Lower lobe of right lung (tissue), 2 donors: ENCODE measurements around the gene CD3G. TPM values are rescaled to one million over a fixed set of nuclear protein-coding genes. Genes with fewer than 3 reads are reported as not detected.

Experiments used
- ATAC-seq, 2 donors: fragments of 200-7000 bp; cut with Tn5 transposase; one replicate each; pipeline ENCODE4 v1.9.1; 2020 to 2022; ENCODE audit warnings: mild to moderate bottlenecking in 2 of 2, moderate library complexity in 2 of 2
- DNase-seq: peaks from one replicate; pipeline ENCODE4 v3.0.0-alpha.2; 2020
- H3K27ac ChIP-seq: fragments of 200-600 bp; one replicate; pipeline ENCODE4 v1.8.0; 2022
- H3K27me3 ChIP-seq: fragments of 200-600 bp; one replicate; pipeline ENCODE4 v1.8.0; 2022; ENCODE audit warnings: low read depth
- H3K36me3 ChIP-seq: fragments of 200-600 bp; one replicate; pipeline ENCODE4 v1.8.0; 2022; ENCODE audit warnings: mild to moderate bottlenecking
- H3K4me1 ChIP-seq: fragments of 200-600 bp; one replicate; pipeline ENCODE4 v1.8.0; 2022
- H3K4me3 ChIP-seq: fragments of 200-600 bp; one replicate; pipeline ENCODE4 v1.8.0; 2022; ENCODE audit warnings: mild to moderate bottlenecking
- H3K9me3 ChIP-seq: fragments of 200-600 bp; one replicate; pipeline ENCODE4 v1.8.0; 2022
- CTCF ChIP-seq: fragments of 200-600 bp; IDR thresholded peaks from one replicate; pipeline ENCODE4 v1.8.0; 2022; ENCODE audit warnings: antibody characterized with exemption, mild to moderate bottlenecking
- intact Hi-C: fragments of 100-400 bp; cut with DNase I; formaldehyde crosslinking; loops from one replicate; pipeline ENCODE4 v1.11.0; 2022
- total RNA-seq: library from RNA; stranded (reverse); fragmentation: NEBNext Ultra II Directional; extraction: Animal tissue kit (Norgen Biotek cat#: 25700); gene quantifications from one replicate; pipeline ENCODE4 v1.2.1, GENCODE V29; 2021
- donor health status: DM: no; HTN: yes; CAD: no; lungs with severe emphysema.

CD3G gene
- total RNA-seq, 1 donor from 2014 or later: 4.0 TPM

GRCh38 chr11:118379497-118379896 lies 35.4 kb downstream of the CD3G start:
- no peak for TF ChIP-seq CTCF
- no peak overlapping the region for H3K27ac ChIP-seq
- H3K27me3 ChIP-seq: no peaks in the 10 kb centered on the region
- ATAC-seq (no peak), DNase-seq (no peak)
- H3K9me3 ChIP-seq: no peaks in the 10 kb centered on the region
- peaks cover 98% of the 10 kb centered on the region for H3K36me3 ChIP-seq
- intact Hi-C loops: no loop called here
- no peaks in the 10 kb centered on the region for H3K4me1 ChIP-seq
- H3K4me3 ChIP-seq: no peak overlapping the region

GRCh38 chr11:118380571-118380970 lies 36.4 kb downstream of the CD3G start:
- no peaks in the 10 kb centered on the region for H3K27me3 ChIP-seq
- ATAC-seq (no peak), DNase-seq (no peak)
- no peaks in the 10 kb centered on the region for H3K9me3 ChIP-seq
- no peak overlapping the region for H3K4me3 ChIP-seq
- TF ChIP-seq CTCF: no peak
- H3K4me1 ChIP-seq: no peaks in the 10 kb centered on the region
- peaks cover 98% of the 10 kb centered on the region for H3K36me3 ChIP-seq
- intact Hi-C loops: loop anchor here (10.0 kb wide), 1 partner anchor 114 kb away; no protein-coding TSS in a partner anchor
- no peak overlapping the region for H3K27ac ChIP-seq

- Histone ChIP-seq H3K27ac (no peak overlapping the region), H3K4me1 (no peaks in the 10 kb centered on the region), H3K36me3 (peaks cover 98% of the 10 kb centered on the region), H3K9me3 (no peaks in the 10 kb centered on the region), H3K4me3 (no peak overlapping the region), H3K27me3 (no peaks in the 10 kb centered on the region)
- DNase-seq (no peak), ATAC-seq (no peak)
- no peak for TF ChIP-seq CTCF
- intact Hi-C loops: loop anchor here (10.0 kb wide), 1 partner anchor 112 kb away; no protein-coding TSS in a partner anchor
These were observed 38.8 kb downstream of the CD3G start for GRCh38 chr11:118382954-118383353.

- TF ChIP-seq CTCF: no peak
- Histone ChIP-seq H3K4me1 (no peaks in the 10 kb centered on the region), H3K27ac (no peak overlapping the region), H3K9me3 (no peaks in the 10 kb centered on the region), H3K4me3 (no peak overlapping the region), H3K27me3 (no peaks in the 10 kb centered on the region), H3K36me3 (peaks cover 98% of the 10 kb centered on the region)
- intact Hi-C loops: loop anchor here (10.0 kb wide), 1 partner anchor 111 kb away; no protein-coding TSS in a partner anchor
- DNase-seq (no peak), ATAC-seq (no peak)
These were observed 39.5 kb downstream of the CD3G start for GRCh38 chr11:118383657-118384056.

- ATAC-seq: no peak
- intact Hi-C loops: no loop called here
These were observed 52.0 kb downstream of the CD3G start for GRCh38 chr11:118396097-118396501.

More at GRCh38 chr11:118396097-118396501, 52.0 kb downstream of the CD3G start:
- TF ChIP-seq CTCF: no peak
- no peaks in the 10 kb centered on the region for H3K27me3 ChIP-seq
- no peak for DNase-seq
- H3K9me3 ChIP-seq: no peaks in the 10 kb centered on the region
- peaks cover 65% of the 10 kb centered on the region for H3K36me3 ChIP-seq
- H3K4me3 ChIP-seq: no peak overlapping the region
- H3K27ac ChIP-seq: no peak overlapping the region
- peaks cover 6% of the 10 kb centered on the region for H3K4me1 ChIP-seq
